Mucosa of rectum (tissue), 2 donors: Measurements from ENCODE around the gene FRMD6.

Source experiments
- H3K27ac ChIP-seq, 2 donors: one replicate each; pipeline ENCODE4 v1.7.0; 2013; ENCODE audit warnings: inconsistent platforms in 2 of 2, low read depth in 2 of 2, low read length in 2 of 2
- H3K27me3 ChIP-seq, 2 donors: one replicate each; pipeline ENCODE4 v1.7.0; 2013; ENCODE audit warnings: low read length in 2 of 2; ENCODE audit not compliant: control insufficient read depth in 2 of 2, insufficient read depth in 2 of 2
- H3K36me3 ChIP-seq, 2 donors: one replicate each; pipeline ENCODE4 v1.7.0; 2013; ENCODE audit warnings: low read length in 2 of 2; ENCODE audit not compliant: control insufficient read depth in 2 of 2, insufficient read depth in 2 of 2
- H3K4me1 ChIP-seq, 2 donors: one replicate each; pipeline ENCODE4 v1.7.0; 2013; ENCODE audit warnings: low read length in 2 of 2, mild to moderate bottlenecking in 1 of 2; ENCODE audit not compliant: control insufficient read depth in 2 of 2, insufficient read depth in 2 of 2
- H3K4me3 ChIP-seq, 2 donors: one replicate each; pipeline ENCODE4 v1.7.0; 2013; ENCODE audit warnings: low read length in 2 of 2
- H3K9ac ChIP-seq, 2 donors: one replicate each; pipeline ENCODE4 v1.7.0; 2013; ENCODE audit warnings: low read length in 2 of 2, low read depth in 1 of 2, mild to moderate bottlenecking in 1 of 2
- H3K9me3 ChIP-seq, 2 donors: one replicate each; pipeline ENCODE4 v1.7.0; 2013; ENCODE audit warnings: low read length in 2 of 2; ENCODE audit not compliant: control insufficient read depth in 2 of 2
- donor health status: healthy.
- donor health status: Normal muscosa, but diverticular disease.

Gene FRMD6

DNA sequence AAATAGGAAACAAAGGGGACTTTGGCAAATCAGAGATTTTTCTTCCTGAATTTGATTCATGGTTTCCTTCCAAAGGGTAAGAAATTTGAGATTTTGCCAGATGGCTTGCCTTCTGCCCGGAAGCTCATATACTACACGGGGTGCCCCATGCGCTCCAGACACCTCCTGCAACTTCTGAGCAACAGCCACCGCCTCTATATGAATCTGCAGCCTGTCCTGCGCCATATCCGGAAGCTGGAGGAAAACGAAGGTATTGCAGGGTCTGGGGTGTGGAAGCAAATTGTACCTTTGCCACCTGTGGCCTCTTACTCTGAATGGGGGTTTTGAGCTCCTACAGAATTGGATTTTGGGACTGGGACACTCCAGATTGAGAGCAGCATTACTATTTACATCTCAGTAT lies 63.5 kb downstream of the FRMD6 start:
- Histone ChIP-seq H3K36me3 (peaks cover 0 to 5% of the 10 kb centered on the region in 2 donors), H3K27me3 (no peaks in the 10 kb centered on the region), H3K4me3 (no peak overlapping the region), H3K27ac (no peak overlapping the region), H3K9ac (no peak overlapping the region), H3K4me1 (no peaks in the 10 kb centered on the region), H3K9me3 (no peaks in the 10 kb centered on the region)

DNA sequence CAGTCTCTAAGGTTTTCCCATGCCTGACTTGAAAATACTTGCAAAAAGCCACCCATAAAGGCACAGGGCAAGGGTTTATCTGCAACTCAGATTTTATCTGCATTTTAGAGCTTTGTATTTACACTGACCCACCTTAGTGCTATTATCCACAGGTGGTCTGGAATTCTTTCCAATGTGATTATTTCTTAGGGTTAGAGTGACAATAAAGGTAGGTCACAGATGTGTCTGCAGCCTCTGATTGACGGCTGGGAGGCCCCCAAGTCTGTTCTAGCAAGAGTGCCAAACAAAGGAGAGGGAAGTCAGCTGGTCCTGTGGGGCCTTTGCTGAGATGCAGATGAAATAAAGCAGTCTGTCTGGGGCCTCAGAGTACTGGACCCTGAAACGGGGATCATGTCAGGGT lies 64.0 kb downstream of the FRMD6 start:
- Histone ChIP-seq H3K36me3 (peaks cover 0 to 5% of the 10 kb centered on the region in 2 donors), H3K4me1 (no peaks in the 10 kb centered on the region), H3K27me3 (no peaks in the 10 kb centered on the region)

DNA sequence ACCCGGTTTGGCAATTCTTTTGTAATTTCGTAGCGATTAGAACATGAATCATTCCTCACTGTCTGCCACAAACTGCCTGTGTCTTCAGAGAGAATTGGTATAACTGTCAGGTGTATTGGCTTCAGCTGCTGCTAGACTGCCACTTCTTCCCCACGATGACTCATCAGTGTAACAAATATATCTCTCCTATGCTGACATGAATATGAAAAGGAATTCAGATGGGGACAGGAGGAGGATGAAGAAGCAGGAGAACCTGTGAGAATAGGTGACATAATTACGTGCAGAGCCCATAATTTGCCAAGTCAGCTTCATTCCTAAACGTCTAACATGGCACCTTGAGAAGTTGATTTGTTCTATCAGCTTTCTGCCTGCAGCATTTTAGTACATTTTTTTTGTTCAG lies 64.9 kb downstream of the FRMD6 start:
- no peak overlapping the region for H3K4me3 ChIP-seq
- H3K36me3 ChIP-seq = peaks cover 0 to 5% of the 10 kb centered on the region in 2 donors
- H3K9me3 ChIP-seq = no peaks in the 10 kb centered on the region
- no peak overlapping the region for H3K27ac ChIP-seq
- H3K27me3 ChIP-seq = no peaks in the 10 kb centered on the region
- no peaks in the 10 kb centered on the region for H3K4me1 ChIP-seq
- H3K9ac ChIP-seq = no peak overlapping the region

More for the DNA sequence above, 64.0 kb downstream of the FRMD6 start:
- no peak overlapping the region for H3K4me3 ChIP-seq
- H3K9me3 ChIP-seq = no peaks in the 10 kb centered on the region
- no peak overlapping the region for H3K27ac ChIP-seq
- no peak overlapping the region for H3K9ac ChIP-seq

DNA sequence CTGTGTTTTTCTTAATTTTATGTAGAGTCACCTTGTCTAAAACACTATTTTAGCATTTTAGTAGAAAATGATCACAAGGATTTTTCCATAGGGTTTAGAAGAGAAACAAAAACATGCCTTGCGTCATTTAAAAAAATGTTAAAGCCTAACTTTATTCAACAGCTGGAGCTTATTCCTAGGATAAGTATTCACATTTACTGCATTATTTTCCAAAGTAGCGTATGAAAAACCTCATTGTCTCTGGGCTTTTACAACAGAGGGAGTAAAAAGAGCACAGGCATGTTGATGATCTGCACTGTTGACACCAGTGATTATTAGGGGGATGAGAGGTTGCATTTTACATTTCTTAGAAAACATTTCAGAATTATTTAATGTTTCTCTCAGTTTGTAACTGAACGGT lies 66.1 kb downstream of the FRMD6 start:
- Histone ChIP-seq H3K4me1 (no peaks in the 10 kb centered on the region), H3K9ac (no peak overlapping the region), H3K27ac (no peak overlapping the region), H3K4me3 (no peak overlapping the region), H3K9me3 (no peaks in the 10 kb centered on the region), H3K36me3 (peaks cover 0 to 10% of the 10 kb centered on the region in 2 donors), H3K27me3 (no peaks in the 10 kb centered on the region)

DNA sequence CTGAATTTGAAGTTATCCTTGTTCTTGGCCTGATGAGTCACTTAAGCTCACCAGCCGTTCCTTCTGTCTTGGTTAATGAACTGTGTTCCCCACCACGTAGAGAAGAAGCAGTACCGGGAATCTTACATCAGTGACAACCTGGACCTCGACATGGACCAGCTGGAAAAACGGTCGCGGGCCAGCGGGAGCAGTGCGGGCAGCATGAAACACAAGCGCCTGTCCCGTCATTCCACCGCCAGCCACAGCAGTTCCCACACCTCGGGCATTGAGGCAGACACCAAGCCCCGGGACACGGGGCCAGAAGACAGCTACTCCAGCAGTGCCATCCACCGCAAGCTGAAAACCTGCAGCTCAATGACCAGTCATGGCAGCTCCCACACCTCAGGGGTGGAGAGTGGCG lies 68.2 kb downstream of the FRMD6 start:
- H3K27me3 ChIP-seq = no peaks in the 10 kb centered on the region
- no peak overlapping the region for H3K9ac ChIP-seq
- H3K36me3 ChIP-seq = peaks cover 0 to 11% of the 10 kb centered on the region in 2 donors
- H3K27ac ChIP-seq = no peak overlapping the region
- no peak overlapping the region for H3K4me3 ChIP-seq
- no peaks in the 10 kb centered on the region for H3K4me1 ChIP-seq
- H3K9me3 ChIP-seq = no peaks in the 10 kb centered on the region

DNA sequence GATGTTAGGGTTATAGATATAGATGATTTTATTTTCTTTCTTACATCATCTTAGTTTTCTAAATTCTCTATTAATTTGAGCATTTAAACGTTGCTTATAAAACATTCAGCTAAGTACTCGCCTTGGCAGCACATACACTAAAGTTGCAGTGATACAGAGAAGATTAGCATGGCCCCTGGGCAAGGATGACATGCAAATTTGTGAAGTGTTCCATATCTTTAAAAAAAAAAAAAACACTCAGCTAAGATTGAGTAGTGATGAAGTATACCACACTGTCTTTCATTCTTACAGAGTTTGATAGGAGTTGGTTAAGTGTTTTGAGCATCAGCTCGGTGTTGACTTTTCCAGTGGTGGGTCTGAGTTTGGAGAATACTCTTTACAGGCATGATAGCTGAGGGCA lies 72.3 kb downstream of the FRMD6 start:
- Histone ChIP-seq H3K9ac (no peak overlapping the region), H3K4me3 (no peak overlapping the region), H3K27ac (no peak overlapping the region), H3K27me3 (no peaks in the 10 kb centered on the region), H3K4me1 (no peaks in the 10 kb centered on the region), H3K36me3 (peaks cover 0 to 16% of the 10 kb centered on the region in 2 donors), H3K9me3 (no peaks in the 10 kb centered on the region)

DNA sequence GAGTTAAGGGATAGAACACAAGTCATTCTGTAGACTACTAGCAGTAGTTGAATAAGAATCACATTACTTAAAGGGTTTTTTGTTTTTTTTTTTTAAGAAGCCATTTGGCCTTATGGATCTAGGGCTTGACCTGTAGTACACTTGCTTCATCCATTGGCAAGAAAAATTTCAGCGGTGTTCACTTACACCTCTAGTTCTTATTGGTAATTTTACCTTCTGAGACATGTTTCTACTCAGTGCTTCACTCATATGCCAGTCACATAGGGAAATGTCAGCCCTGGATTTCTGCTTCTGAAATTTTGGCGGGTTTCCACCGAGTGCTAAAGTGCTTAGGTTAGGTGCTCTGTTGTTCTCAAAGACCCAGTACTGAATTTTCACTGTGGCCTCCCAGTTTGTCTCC lies 72.9 kb downstream of the FRMD6 start:
- Histone ChIP-seq H3K9me3 (no peaks in the 10 kb centered on the region), H3K4me3 (no peak overlapping the region), H3K27ac (no peak overlapping the region), H3K9ac (no peak overlapping the region), H3K4me1 (no peaks in the 10 kb centered on the region), H3K36me3 (peaks cover 0 to 16% of the 10 kb centered on the region in 2 donors), H3K27me3 (no peaks in the 10 kb centered on the region)

DNA sequence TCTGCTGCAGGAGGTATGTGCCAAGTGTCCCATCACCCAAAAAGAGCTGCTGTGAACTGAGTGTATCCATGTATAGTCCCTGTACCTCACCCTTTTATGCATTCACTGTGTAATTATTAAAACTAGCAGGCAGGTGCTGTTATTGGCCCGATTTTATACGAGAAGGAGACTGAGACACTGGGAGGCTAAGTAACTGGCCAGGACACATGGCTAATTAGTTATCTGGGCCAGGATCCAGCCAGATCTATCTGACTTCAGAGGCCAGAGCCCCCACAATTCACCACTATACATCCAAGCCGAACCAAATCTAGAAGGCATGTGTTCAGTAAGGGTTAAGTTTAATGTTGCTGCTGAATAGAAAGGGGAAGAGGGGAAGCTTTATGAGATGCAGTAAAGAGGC lies 73.4 kb downstream of the FRMD6 start:
- Histone ChIP-seq H3K4me3 (no peak overlapping the region), H3K9me3 (no peaks in the 10 kb centered on the region), H3K4me1 (no peaks in the 10 kb centered on the region), H3K9ac (no peak overlapping the region), H3K27ac (no peak overlapping the region), H3K27me3 (no peaks in the 10 kb centered on the region), H3K36me3 (peaks cover 0 to 13% of the 10 kb centered on the region in 2 donors)

DNA sequence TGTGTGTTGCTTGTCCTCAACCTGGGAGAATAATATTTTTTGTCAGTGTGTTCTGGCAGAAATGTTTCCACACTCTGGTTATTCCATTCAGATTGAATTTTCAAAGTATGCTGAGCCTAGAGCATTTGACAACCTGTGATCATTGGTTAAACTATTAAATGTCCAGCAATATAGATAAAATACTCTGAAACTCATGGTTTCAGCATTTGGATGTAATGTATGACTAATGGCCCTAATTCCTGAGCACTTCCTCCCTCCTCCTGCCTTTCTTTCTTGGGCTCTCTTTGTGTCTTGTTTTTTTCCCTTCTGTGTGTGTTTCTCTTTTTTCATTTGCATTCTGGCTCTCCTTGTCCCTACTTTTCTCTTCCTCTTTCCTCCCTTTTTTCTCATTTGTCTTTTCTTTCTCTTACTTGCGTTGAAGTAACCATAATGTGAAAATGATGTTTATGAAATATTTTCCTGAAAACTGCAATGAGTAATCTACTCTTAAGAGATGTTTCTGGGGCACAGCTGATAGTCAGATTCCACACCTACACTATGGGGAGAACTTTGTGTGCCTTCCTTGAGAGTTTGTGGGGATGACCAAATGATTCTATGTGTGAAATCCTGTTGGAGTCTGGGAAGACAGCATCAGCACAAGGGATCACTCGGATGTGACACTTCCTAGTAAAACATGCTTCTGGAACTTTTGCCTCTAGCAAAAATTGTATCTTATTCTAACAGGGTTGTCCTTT lies 74.6 kb downstream of the FRMD6 start:
- Histone ChIP-seq H3K27ac (no peak overlapping the region), H3K27me3 (no peaks in the 10 kb centered on the region), H3K36me3 (peaks cover 0 to 12% of the 10 kb centered on the region in 2 donors), H3K4me1 (no peaks in the 10 kb centered on the region), H3K9me3 (no peaks in the 10 kb centered on the region), H3K4me3 (no peak overlapping the region), H3K9ac (no peak overlapping the region)

DNA sequence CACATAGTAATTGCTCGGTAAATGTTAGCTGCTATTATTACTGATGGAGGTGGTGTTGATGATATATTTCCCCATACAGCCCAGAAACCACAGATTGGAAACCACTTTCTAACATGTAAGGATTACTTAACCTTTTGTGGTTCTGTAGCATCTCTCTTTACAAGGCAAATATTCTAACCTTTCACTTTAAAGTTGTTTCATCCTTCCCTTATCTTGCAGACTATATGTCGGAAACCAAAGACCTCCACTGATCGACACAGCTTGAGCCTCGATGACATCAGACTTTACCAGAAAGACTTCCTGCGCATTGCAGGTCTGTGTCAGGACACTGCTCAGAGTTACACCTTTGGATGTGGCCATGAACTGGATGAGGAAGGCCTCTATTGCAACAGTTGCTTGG lies 75.8 kb downstream of the FRMD6 start:
- Histone ChIP-seq H3K27me3 (no peaks in the 10 kb centered on the region), H3K36me3 (peaks cover 0 to 10% of the 10 kb centered on the region in 2 donors), H3K9ac (no peak overlapping the region), H3K9me3 (no peaks in the 10 kb centered on the region), H3K4me1 (no peaks in the 10 kb centered on the region), H3K4me3 (no peak overlapping the region), H3K27ac (no peak overlapping the region)
